ENCODE data around the gene WNK2.
"Not testable (repeated sequence)": the region's sequence is repeated elsewhere in the genome, so short reads cannot be mapped to it uniquely, and the experiment has no call there.

WNK2 gene

GRCh38 chr9:93233033-93233432, 49.1 kb downstream of the WNK2 start:
- no peak for DNase-seq (ENCODE audit: extremely low read depth in 1 of 2, low read depth in 1 of 2)

- no peak for DNase-seq (ENCODE audit: extremely low read depth in 1 of 2, low read depth in 1 of 2)
Measured at GRCh38 chr9:93234600-93234999, 50.7 kb downstream of the WNK2 start.

GRCh38 chr9:93235300-93235960, 51.5 kb downstream of the WNK2 start:
- DNase-seq (ENCODE audit: extremely low read depth in 1 of 2, low read depth in 1 of 2): no peak

GRCh38 chr9:93236541-93237206, 52.7 kb downstream of the WNK2 start:
- no peak for DNase-seq (ENCODE audit: extremely low read depth in 1 of 2, low read depth in 1 of 2)

GRCh38 chr9:93237540-93237939, 53.6 kb downstream of the WNK2 start:
- DNase-seq (ENCODE audit: extremely low read depth in 1 of 2, low read depth in 1 of 2): no peak

GRCh38 chr9:93238953-93239925, 55.3 kb downstream of the WNK2 start:
- no peak for DNase-seq (ENCODE audit: extremely low read depth in 1 of 2, low read depth in 1 of 2)

GRCh38 chr9:93240891-93241334, 57.0 kb downstream of the WNK2 start:
- DNase-seq (ENCODE audit: extremely low read depth in 1 of 2, low read depth in 1 of 2): no peak

- DNase-seq (ENCODE audit: extremely low read depth in 1 of 2, low read depth in 1 of 2): no peak
Measured at GRCh38 chr9:93243112-93243511, 59.2 kb downstream of the WNK2 start.

- no peak for DNase-seq (ENCODE audit: extremely low read depth in 1 of 2, low read depth in 1 of 2)
Measured at GRCh38 chr9:93244101-93244500, 60.2 kb downstream of the WNK2 start.

- DNase-seq (ENCODE audit: extremely low read depth in 1 of 2, low read depth in 1 of 2): no peak
Measured at GRCh38 chr9:93244510-93245436, 60.8 kb downstream of the WNK2 start.

- DNase-seq (ENCODE audit: extremely low read depth in 1 of 2, low read depth in 1 of 2): no peak
Measured at GRCh38 chr9:93245437-93245970, 61.6 kb downstream of the WNK2 start.

- DNase-seq (ENCODE audit: extremely low read depth in 1 of 2, low read depth in 1 of 2): no peak
Measured at GRCh38 chr9:93246111-93246510, 62.2 kb downstream of the WNK2 start.

GRCh38 chr9:93246526-93246925, 62.6 kb downstream of the WNK2 start:
- DNase-seq (ENCODE audit: extremely low read depth in 1 of 2, low read depth in 1 of 2): no peak

GRCh38 chr9:93247099-93247865, 63.3 kb downstream of the WNK2 start:
- DNase-seq (ENCODE audit: extremely low read depth in 1 of 2, low read depth in 1 of 2): no peak

GRCh38 chr9:93247892-93248291, 64.0 kb downstream of the WNK2 start:
- no peak for DNase-seq (ENCODE audit: extremely low read depth in 1 of 2, low read depth in 1 of 2)

- DNase-seq (ENCODE audit: extremely low read depth in 1 of 2, low read depth in 1 of 2): no peak
Measured at GRCh38 chr9:93248386-93249040, 64.6 kb downstream of the WNK2 start.

GRCh38 chr9:93250185-93250584, 66.2 kb downstream of the WNK2 start:
- DNase-seq (ENCODE audit: extremely low read depth in 1 of 2, low read depth in 1 of 2): no peak

GRCh38 chr9:93251309-93251708, 67.4 kb downstream of the WNK2 start:
- not testable (repeated sequence) for DNase-seq (ENCODE audit: extremely low read depth in 1 of 2, low read depth in 1 of 2)

Measured in activated CD8-positive, alpha-beta memory T cell treated with anti-CD3 and anti-CD28 coated beads for 1 hour (primary cell).